Bone marrow (tissue), 2 donors: ENCODE results near the gene KLHL29.

Experiments used
- DNase-seq, 2 donors: peaks; one replicate each; lab custom pipeline; 2025; lab: John Stamatoyannopoulos, UW

The KLHL29 gene

GRCh38 chr2:23478087-23478932 is 93.3 kb downstream of the KLHL29 start:
- DNase-seq = no peak

GRCh38 chr2:23478933-23479683 is 94.1 kb downstream of the KLHL29 start:
- DNase-seq = no peak

GRCh38 chr2:23480957-23481797 is 96.2 kb downstream of the KLHL29 start:
- no peak for DNase-seq

- no peak for DNase-seq
Measured at GRCh38 chr2:23482188-23482587, 97.2 kb downstream of the KLHL29 start.

- no peak for DNase-seq
Measured at GRCh38 chr2:23482607-23483006, 97.6 kb downstream of the KLHL29 start.

GRCh38 chr2:23483791-23484190 is 98.8 kb downstream of the KLHL29 start:
- no peak for DNase-seq

GRCh38 chr2:23484275-23484674 is 99.3 kb downstream of the KLHL29 start:
- no peak for DNase-seq

GRCh38 chr2:23484767-23485166 is 99.8 kb downstream of the KLHL29 start:
- DNase-seq = no peak

GRCh38 chr2:23485261-23485660 is 100.3 kb downstream of the KLHL29 start:
- DNase-seq = no peak

- DNase-seq = no peak
Measured at GRCh38 chr2:23485841-23486683, 101.1 kb downstream of the KLHL29 start.

GRCh38 chr2:23486684-23487075 is 101.7 kb downstream of the KLHL29 start:
- DNase-seq = no peak

GRCh38 chr2:23487735-23488492 is 102.9 kb downstream of the KLHL29 start:
- no peak for DNase-seq

- DNase-seq = no peak
Measured at GRCh38 chr2:23488584-23488983, 103.6 kb downstream of the KLHL29 start.

- no peak for DNase-seq
Measured at GRCh38 chr2:23489471-23490322, 104.7 kb downstream of the KLHL29 start.

GRCh38 chr2:23491591-23492336 is 106.8 kb downstream of the KLHL29 start:
- no peak for DNase-seq

GRCh38 chr2:23492337-23492675 is 107.3 kb downstream of the KLHL29 start:
- no peak for DNase-seq

- DNase-seq = no peak
Measured at GRCh38 chr2:23492921-23493320, 107.9 kb downstream of the KLHL29 start.

- DNase-seq = no peak
Measured at GRCh38 chr2:23493846-23494245, 108.9 kb downstream of the KLHL29 start.

- DNase-seq = no peak
Measured at GRCh38 chr2:23494286-23494685, 109.3 kb downstream of the KLHL29 start.
